AG09319 (cell line): Measurements from ENCODE around the gene TSPAN32.

Source experiments
- DNase-seq: peaks from one replicate; pipeline ENCODE4 v3.0.0-alpha.2; 2010; ENCODE audit warnings: low read depth; ENCODE audit errors: extremely low read depth
- TF ChIP-seq, protein P1 (sequence below): IDR thresholded peaks from 2 replicates; pipeline ENCODE4 v1.5.1; 2011; ENCODE audit warnings: low read depth, mild to moderate bottlenecking, inconsistent platforms, low read length, moderate library complexity

TSPAN32 gene

DNA sequence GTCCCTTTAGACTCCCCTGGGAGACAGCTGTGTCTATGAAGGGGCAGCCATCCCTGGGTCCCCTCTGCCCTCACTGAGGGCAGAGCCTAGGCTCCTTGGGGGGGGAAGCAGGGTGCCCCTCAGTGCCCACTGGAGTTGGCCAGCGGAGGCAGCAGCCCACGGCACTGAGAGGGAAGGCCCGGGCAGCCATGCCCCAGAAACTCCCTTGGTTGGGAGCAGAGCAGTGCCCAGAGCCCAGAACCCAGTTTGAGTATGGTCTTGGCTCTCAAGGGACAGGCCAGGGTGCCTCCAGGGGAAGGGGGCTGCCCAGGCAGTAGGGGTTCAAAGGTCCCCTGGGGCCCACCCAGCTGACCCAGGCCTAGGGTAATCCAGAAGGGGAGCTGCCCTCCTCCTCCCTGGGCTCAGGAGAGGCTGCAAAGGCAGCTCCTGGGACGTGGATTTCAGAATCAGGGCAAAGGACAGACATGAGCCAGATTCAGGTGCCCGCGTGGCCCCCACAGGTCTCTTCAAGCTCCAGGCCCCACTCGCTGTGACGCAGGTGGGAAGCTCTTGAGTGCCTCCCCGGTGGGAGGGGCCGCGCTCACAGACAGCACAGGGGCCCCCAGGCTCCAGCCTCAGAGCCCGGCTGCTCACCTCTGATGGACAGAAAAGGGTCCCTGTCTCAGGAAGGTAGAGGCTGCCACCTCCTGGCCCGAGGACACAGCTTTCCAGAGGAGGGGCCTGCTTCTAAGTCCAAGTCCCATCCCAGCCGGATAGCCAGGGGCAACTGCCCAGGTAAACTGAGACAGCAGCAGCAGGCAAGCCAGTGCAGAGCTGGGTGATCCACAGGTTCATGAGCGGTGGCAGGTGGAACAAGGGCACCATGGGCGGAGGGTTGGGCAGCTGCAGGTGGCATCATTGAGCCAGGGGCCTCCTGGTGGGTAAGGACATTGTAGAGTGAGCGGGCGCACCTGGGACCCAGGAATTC lies 2.7 kb upstream of the TSPAN32 start:
- TF ChIP-seq, protein P1, sequence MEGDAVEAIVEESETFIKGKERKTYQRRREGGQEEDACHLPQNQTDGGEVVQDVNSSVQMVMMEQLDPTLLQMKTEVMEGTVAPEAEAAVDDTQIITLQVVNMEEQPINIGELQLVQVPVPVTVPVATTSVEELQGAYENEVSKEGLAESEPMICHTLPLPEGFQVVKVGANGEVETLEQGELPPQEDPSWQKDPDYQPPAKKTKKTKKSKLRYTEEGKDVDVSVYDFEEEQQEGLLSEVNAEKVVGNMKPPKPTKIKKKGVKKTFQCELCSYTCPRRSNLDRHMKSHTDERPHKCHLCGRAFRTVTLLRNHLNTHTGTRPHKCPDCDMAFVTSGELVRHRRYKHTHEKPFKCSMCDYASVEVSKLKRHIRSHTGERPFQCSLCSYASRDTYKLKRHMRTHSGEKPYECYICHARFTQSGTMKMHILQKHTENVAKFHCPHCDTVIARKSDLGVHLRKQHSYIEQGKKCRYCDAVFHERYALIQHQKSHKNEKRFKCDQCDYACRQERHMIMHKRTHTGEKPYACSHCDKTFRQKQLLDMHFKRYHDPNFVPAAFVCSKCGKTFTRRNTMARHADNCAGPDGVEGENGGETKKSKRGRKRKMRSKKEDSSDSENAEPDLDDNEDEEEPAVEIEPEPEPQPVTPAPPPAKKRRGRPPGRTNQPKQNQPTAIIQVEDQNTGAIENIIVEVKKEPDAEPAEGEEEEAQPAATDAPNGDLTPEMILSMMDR = no peak
- no peak for DNase-seq

- TF ChIP-seq, protein P1 = no peak
- no peak for DNase-seq
Observed at GRCh38 chr11:2299773-2300172, 2.0 kb upstream of the TSPAN32 start.

GRCh38 chr11:2300290-2300935 lies 1.4 kb upstream of the TSPAN32 start:
- DNase-seq = no peak
- TF ChIP-seq, protein P1 = no peak

- TF ChIP-seq, protein P1 = no peak
- no peak for DNase-seq
Observed at GRCh38 chr11:2300936-2301630, 730 bp upstream of the TSPAN32 start.

DNA sequence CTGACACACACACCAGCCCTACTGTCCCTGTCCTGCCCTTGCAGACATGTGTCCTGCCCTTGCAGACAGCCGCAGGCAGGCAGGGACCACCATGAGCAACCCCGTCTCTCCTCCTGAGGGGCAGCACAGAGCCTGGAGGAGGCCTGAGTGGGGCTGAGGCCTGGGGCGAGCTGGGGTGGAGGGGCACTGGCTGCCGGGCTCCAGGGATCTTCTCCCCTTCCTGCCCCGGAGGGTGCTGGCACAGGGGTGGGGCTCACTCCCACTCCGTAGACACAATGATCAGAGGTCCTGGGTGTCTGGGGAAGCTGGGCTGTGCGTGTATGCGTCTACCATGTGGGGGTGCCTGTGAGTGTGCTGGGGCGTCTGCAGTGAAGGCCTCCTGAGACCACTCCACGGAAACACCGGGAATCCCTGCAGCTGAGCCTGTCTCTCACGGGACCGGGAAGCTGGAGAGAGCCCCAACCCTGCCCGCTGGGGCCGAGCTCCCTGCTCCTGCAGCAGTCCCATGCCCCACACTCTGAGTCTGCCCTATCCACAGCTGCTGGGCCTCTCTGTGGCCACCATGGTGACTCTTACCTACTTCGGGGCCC lies 588 bp downstream of the TSPAN32 start:
- DNase-seq = no peak
- TF ChIP-seq, protein P1 = no peak

GRCh38 chr11:2302896-2303626 lies 1.2 kb downstream of the TSPAN32 start:
- no peak for DNase-seq
- TF ChIP-seq, protein P1 = no peak
